GM12875 (cell line): ENCODE measurements around the gene ALDH8A1.

Source experiments
- H3K4me3 ChIP-seq: one replicate; pipeline ENCODE4 v1.5.1; 2011; ENCODE audit warnings: low read depth, low read length, control low read depth
- TF ChIP-seq, protein P1 (sequence below): IDR thresholded peaks from 2 replicates; pipeline ENCODE4 v1.5.1; 2011; ENCODE audit warnings: low read depth, mild to moderate bottlenecking, control low read depth, inconsistent platforms, low read length, moderate library complexity, borderline replicate concordance; ENCODE audit not compliant: insufficient read depth

The ALDH8A1 gene

DNA sequence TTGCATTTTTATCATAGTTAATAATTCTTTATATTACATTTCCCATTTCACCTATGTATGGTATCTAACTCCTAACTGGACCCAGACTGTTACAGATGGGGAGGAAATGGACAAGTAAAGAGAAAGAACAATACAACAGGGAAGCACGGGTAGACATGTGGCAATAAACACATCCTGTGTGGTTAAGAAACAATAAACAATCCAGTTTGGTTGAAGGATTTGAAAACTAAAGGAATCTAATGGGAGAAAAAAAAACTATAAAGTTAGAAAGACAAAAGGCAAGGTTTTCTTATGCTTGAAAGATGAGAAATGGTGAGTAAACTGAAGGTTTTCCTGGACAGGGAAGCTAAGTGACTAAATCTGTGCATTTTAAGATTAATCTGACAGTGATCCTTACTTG is 34.9 kb upstream of the ALDH8A1 start:
- TF ChIP-seq, protein P1, sequence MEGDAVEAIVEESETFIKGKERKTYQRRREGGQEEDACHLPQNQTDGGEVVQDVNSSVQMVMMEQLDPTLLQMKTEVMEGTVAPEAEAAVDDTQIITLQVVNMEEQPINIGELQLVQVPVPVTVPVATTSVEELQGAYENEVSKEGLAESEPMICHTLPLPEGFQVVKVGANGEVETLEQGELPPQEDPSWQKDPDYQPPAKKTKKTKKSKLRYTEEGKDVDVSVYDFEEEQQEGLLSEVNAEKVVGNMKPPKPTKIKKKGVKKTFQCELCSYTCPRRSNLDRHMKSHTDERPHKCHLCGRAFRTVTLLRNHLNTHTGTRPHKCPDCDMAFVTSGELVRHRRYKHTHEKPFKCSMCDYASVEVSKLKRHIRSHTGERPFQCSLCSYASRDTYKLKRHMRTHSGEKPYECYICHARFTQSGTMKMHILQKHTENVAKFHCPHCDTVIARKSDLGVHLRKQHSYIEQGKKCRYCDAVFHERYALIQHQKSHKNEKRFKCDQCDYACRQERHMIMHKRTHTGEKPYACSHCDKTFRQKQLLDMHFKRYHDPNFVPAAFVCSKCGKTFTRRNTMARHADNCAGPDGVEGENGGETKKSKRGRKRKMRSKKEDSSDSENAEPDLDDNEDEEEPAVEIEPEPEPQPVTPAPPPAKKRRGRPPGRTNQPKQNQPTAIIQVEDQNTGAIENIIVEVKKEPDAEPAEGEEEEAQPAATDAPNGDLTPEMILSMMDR, result no peak
- no peak overlapping the region for H3K4me3 ChIP-seq

DNA sequence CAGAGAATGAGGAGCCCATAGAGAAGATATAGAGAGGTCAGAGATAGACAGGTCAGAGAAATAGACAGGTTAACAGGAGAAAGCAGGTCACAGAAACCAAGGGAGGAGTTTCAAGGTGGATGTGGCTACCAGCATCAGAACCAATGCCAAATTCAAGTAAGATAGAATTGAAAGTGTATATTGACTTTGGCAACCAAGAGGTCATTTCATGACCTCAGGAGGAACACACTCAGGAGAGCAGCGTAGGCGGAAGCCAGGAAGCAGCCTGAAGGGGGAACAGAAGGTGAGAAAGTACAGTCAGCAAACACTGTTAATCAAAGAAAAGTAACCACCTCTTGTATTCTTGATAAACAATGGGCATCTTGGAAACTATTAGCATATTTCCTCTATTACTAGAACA is 33.9 kb upstream of the ALDH8A1 start:
- TF ChIP-seq, protein P1, result no peak

DNA sequence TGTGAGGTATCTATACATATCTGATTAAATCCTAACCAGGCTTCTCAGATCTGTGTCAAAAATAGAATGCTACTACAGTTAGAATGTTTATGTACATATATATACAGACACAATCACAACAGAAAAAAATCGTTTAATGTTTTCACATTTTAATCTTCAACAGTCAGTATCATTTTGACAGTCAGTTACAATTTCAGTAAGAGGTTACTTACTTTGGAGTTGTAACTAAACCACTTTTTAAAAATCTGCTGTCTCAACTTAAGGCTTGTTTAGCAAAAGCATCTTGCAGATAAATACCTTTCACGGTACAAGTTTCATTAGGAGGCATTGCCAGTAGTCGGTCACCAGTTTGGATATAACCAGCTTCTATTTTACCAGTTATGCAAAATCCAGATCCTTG is 32.3 kb upstream of the ALDH8A1 start:
- H3K4me3 ChIP-seq, result no peak overlapping the region
- TF ChIP-seq, protein P1, result no peak

More for the DNA sequence above, 33.9 kb upstream of the ALDH8A1 start:
- H3K4me3 ChIP-seq, result no peak overlapping the region

DNA sequence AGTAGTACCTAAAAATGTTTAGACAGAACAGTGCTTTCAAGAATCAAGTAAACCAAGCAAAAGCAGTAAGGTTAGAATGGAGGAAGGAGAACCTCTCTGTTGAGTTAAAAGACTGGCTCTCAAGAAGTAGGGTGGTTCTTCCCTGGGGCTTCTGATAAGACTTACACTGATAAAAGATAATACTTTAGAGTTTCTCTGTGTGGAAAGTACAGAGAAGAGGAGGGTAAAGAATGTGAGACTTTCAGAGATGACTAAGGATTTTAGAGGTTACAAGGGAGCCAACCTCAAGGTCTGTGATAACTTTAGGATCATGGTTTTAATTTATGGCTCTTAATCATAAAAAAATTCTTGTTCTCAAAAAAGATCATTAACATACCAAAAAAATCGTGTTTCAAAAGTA is 30.9 kb upstream of the ALDH8A1 start:
- TF ChIP-seq, protein P1, result no peak
- no peak overlapping the region for H3K4me3 ChIP-seq

DNA sequence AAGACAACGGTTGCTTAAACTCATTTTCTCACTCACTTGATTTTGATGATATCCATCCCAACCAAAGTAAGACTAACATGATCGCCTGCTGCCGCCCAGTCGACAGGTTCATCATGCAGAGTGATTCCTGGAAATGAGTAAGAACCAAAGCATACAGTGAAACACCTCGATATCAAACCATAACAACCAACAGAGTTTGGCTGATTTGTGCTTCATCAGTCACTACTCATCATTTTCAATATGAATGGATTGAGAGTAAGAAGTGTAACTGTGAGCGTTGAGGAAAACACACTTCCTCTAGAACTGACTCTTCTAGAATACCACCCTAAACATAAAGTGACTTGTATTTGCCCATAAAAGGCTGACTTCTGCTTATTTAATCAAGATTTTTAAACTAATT is 29.2 kb upstream of the ALDH8A1 start:
- TF ChIP-seq, protein P1, result no peak

DNA sequence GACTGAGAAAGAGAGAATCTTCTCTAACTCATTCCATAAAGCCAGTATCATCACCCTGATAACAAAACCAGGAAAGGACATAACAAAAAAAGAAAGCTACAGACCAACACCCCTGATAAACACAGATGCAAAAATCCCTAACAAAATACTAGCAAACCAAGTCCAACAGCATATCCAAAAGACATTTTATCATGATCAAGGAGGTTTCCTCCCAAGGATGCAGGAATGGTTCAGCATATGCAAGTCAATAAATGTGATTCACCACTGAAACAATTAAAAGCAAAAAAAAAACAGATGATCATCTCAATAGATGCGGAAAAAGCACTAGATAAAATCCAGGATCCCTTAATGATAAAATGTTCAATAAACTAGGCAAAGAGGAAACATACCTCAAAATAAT is 24.5 kb upstream of the ALDH8A1 start:
- H3K4me3 ChIP-seq, result no peak overlapping the region
- TF ChIP-seq, protein P1, result no peak

More for the DNA sequence above, 29.2 kb upstream of the ALDH8A1 start:
- no peak overlapping the region for H3K4me3 ChIP-seq

DNA sequence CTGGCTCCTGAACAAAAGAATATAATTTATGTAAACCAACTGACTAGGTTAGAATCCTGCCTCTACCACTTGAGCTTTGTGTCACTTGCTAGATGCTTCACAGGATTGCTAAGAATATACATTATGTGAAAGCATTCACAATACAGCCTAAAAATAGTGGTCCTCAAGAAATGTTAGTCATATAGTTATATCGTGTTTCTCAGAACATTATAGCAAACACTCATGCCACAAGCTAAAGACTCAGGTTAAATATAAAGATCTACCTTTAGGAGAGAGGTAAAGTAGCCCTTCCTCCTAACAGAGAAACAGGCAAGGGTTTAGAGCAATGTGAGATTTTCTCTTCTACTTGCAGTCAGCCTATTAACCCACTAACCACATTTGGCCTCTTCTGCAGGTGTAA is 17.8 kb upstream of the ALDH8A1 start:
- TF ChIP-seq, protein P1, result no peak
- no peak overlapping the region for H3K4me3 ChIP-seq
